Measurements from ENCODE around the gene LUC7L2. TPM values are rescaled to one million over a fixed set of nuclear protein-coding genes. Genes with fewer than 3 reads are reported as not detected.
"Not testable (repeated sequence)": the region's sequence is repeated elsewhere in the genome, so short reads cannot be mapped to it uniquely, and the experiment has no call there.

LUC7L2 gene
- total and polyA plus RNA-seq, 5 experiments from 2014 or later = 51.6 to 147 (median 80.6) TPM

- ATAC-seq = no peak
- peaks cover 0 to 17% (median 4%) of the 10 kb centered on the region in 9 donors for H3K9me3 Mint-ChIP-seq
- peaks cover 4 to 7% (median 5%) of the 10 kb centered on the region in 3 donors for H3K36me3 Mint-ChIP-seq
- POLR2A ChIA-PET = interaction anchor here (1.8 to 4.1 kb wide), 2 partner anchors 21 to 107 kb away, joined by 9 to 78 read pairs; partner anchors contain the start of genes LUC7L2 and UBN2
- H3K4me1 Mint-ChIP-seq = peaks cover 20 to 43% (median 34%) of the 10 kb centered on the region in 4 donors
- peak overlapping the region; percentile 93 to 100 (median 99) for H3K4me3 Mint-ChIP-seq
- peak overlapping the region; percentile 98 to 100 (median 100) for H3K27ac Mint-ChIP-seq
- DNase-seq = no peak
- H3K27me3 Mint-ChIP-seq = peaks cover 0 to 7% (median 0%) of the 10 kb centered on the region in 5 donors
Measured at GRCh38 chr7:139339025-139339424, 20.7 kb upstream of the LUC7L2 start.

GRCh38 chr7:139339698-139340036 is 20.0 kb upstream of the LUC7L2 start:
- H3K4me1 Mint-ChIP-seq = peaks cover 20 to 43% (median 38%) of the 10 kb centered on the region in 4 donors
- H3K27ac Mint-ChIP-seq = peak overlapping the region; percentile 98 to 100 (median 100)
- no peak for DNase-seq

GRCh38 chr7:139340037-139340807 is 19.5 kb upstream of the LUC7L2 start:
- peaks cover 4 to 7% (median 5%) of the 10 kb centered on the region in 3 donors for H3K36me3 Mint-ChIP-seq
- H3K27ac Mint-ChIP-seq = peak overlapping the region; percentile 98 to 100 (median 100)
- POLR2A ChIA-PET = interaction anchor here (0.7 to 4.1 kb wide), 13 partner anchors 9 to 1138 kb away, joined by 3 to 78 read pairs (median 4); partner anchors contain the start of genes LUC7L2 and UBN2
- H3K9me3 Mint-ChIP-seq = peaks cover 0 to 17% (median 4%) of the 10 kb centered on the region in 9 donors
- DNase-seq (peak; percentile 94 to 100 (median 98)), ATAC-seq (peak; percentile 81 to 86)
- peaks cover 0 to 7% (median 0%) of the 10 kb centered on the region in 5 donors for H3K27me3 Mint-ChIP-seq
- peak overlapping the region; percentile 93 to 100 (median 99) for H3K4me3 Mint-ChIP-seq
- H3K4me1 Mint-ChIP-seq = peaks cover 23 to 43% (median 41%) of the 10 kb centered on the region in 4 donors

More at GRCh38 chr7:139339698-139340036, 20.0 kb upstream of the LUC7L2 start:
- ATAC-seq = no peak
- H3K36me3 Mint-ChIP-seq = peaks cover 4 to 7% (median 5%) of the 10 kb centered on the region in 3 donors
- H3K4me3 Mint-ChIP-seq = peak overlapping the region; percentile 93 to 100 (median 99)
- peaks cover 0 to 7% (median 0%) of the 10 kb centered on the region in 5 donors for H3K27me3 Mint-ChIP-seq
- POLR2A ChIA-PET = interaction anchor here (0.9 to 4.1 kb wide), 9 partner anchors 10 to 1138 kb away, joined by 3 to 78 read pairs (median 4); partner anchors contain the start of genes LUC7L2 and UBN2
- H3K9me3 Mint-ChIP-seq = peaks cover 0 to 17% (median 4%) of the 10 kb centered on the region in 9 donors

- Mint-ChIP-seq H3K27ac (peak overlapping the region; percentile 98 to 100 (median 100)), H3K36me3 (peaks cover 4 to 8% (median 7%) of the 10 kb centered on the region in 3 donors), H3K4me3 (peak overlapping the region; percentile 93 to 100 (median 99)), H3K9me3 (peaks cover 0 to 17% (median 4%) of the 10 kb centered on the region in 9 donors), H3K27me3 (peaks cover 0 to 7% (median 0%) of the 10 kb centered on the region in 5 donors), H3K4me1 (peaks cover 25 to 46% (median 42%) of the 10 kb centered on the region in 4 donors)
- POLR2A ChIA-PET = interaction anchor here (0.7 to 4.1 kb wide), 9 partner anchors 17 to 1137 kb away, joined by 3 to 78 read pairs (median 4); partner anchors contain the start of gene LUC7L2
- DNase-seq (peak in 2 of 10 donors; percentile 69 to 84), ATAC-seq (no peak)
Measured at GRCh38 chr7:139340808-139341057, 19.0 kb upstream of the LUC7L2 start.

GRCh38 chr7:139341058-139341775 is 18.5 kb upstream of the LUC7L2 start, which contains the start of gene FMC1:
Gene FMC1 (plus strand): TSS chr7:139341337. CDS start chr7:139341385, 48 bp downstream.
- Mint-ChIP-seq H3K9me3 (peaks cover 0 to 17% (median 4%) of the 10 kb centered on the region in 9 donors), H3K4me1 (peaks cover 25 to 46% (median 42%) of the 10 kb centered on the region in 4 donors), H3K27ac (peak within 1 kb of the TSS; percentile 98 to 100 (median 100)), H3K4me3 (peak within 1 kb of the TSS; percentile 93 to 100 (median 99)), H3K36me3 (peaks cover 4 to 11% (median 7%) of the 10 kb centered on the region in 3 donors), H3K27me3 (peaks cover 0 to 7% (median 0%) of the 10 kb centered on the region in 5 donors)
- DNase-seq (peak; percentile 63 to 92 (median 86)), ATAC-seq (peak; percentile 55 to 66)
- POLR2A ChIA-PET = interaction anchor here (0.7 to 4.1 kb wide), 8 partner anchors 16 to 834 kb away, joined by 3 to 78 read pairs (median 5); partner anchors contain the start of gene LUC7L2

- Mint-ChIP-seq H3K27ac (peak overlapping the region; percentile 98 to 100 (median 100)), H3K27me3 (peaks cover 0 to 7% (median 0%) of the 10 kb centered on the region in 5 donors), H3K36me3 (peaks cover 5 to 16% (median 7%) of the 10 kb centered on the region in 3 donors), H3K9me3 (peaks cover 0 to 17% (median 4%) of the 10 kb centered on the region in 9 donors), H3K4me1 (peaks cover 27 to 46% (median 42%) of the 10 kb centered on the region in 4 donors), H3K4me3 (peak overlapping the region; percentile 93 to 100 (median 99))
- ATAC-seq (no peak), DNase-seq (no peak)
- POLR2A ChIA-PET = interaction anchor here (3.1 kb wide), 1 partner anchor 18 kb away, joined by 11 read pairs; the partner anchor contains the start of gene LUC7L2
Measured at GRCh38 chr7:139341776-139342226, 17.9 kb upstream of the LUC7L2 start.

GRCh38 chr7:139345042-139345441 is 14.7 kb upstream of the LUC7L2 start:
- peaks cover 8 to 36% (median 10%) of the 10 kb centered on the region in 3 donors for H3K36me3 Mint-ChIP-seq
- no peak for DNase-seq
- peak overlapping the region in 1 of 10 donors; percentile 62 for H3K27ac Mint-ChIP-seq

GRCh38 chr7:139351027-139351426 is 8.7 kb upstream of the LUC7L2 start:
- no peaks in the 10 kb centered on the region for H3K27me3 Mint-ChIP-seq
- DNase-seq (no peak), ATAC-seq (no peak)
- no peak overlapping the region for H3K4me3 Mint-ChIP-seq
- H3K4me1 Mint-ChIP-seq = peaks cover 5 to 14% (median 11%) of the 10 kb centered on the region in 4 donors
- peak overlapping the region in 3 of 10 donors; percentile 3 to 38 (median 34) for H3K27ac Mint-ChIP-seq
- POLR2A ChIA-PET = interaction anchor here (0.7 to 1.1 kb wide), 2 partner anchors 9 to 47 kb away, joined by 4 read pairs; partner anchors contain the start of gene LUC7L2
- H3K36me3 Mint-ChIP-seq = peaks cover 10 to 49% (median 11%) of the 10 kb centered on the region in 3 donors
- H3K9me3 Mint-ChIP-seq = no peaks in the 10 kb centered on the region

More at GRCh38 chr7:139345042-139345441, 14.7 kb upstream of the LUC7L2 start:
- peaks cover 26 to 40% (median 35%) of the 10 kb centered on the region in 4 donors for H3K4me1 Mint-ChIP-seq
- ATAC-seq = no peak
- H3K4me3 Mint-ChIP-seq = peak overlapping the region in 1 of 10 donors; percentile 29
- peaks cover 0 to 8% (median 2%) of the 10 kb centered on the region in 9 donors for H3K9me3 Mint-ChIP-seq
- peaks cover 0 to 7% (median 0%) of the 10 kb centered on the region in 5 donors for H3K27me3 Mint-ChIP-seq
- POLR2A ChIA-PET = interaction anchor here (0.6 to 2.3 kb wide), 3 partner anchors 9 to 15 kb away, joined by 3 to 7 read pairs (median 7); partner anchors contain the start of gene LUC7L2

- Mint-ChIP-seq H3K4me3 (no peak overlapping the region), H3K36me3 (peaks cover 6 to 23% (median 8%) of the 10 kb centered on the region in 3 donors), H3K27ac (no peak overlapping the region), H3K4me1 (peaks cover 10 to 24% (median 23%) of the 10 kb centered on the region in 4 donors), H3K9me3 (no peaks in the 10 kb centered on the region), H3K27me3 (no peaks in the 10 kb centered on the region)
- POLR2A ChIA-PET = no interaction called here
- no peak for ATAC-seq
- no peak for DNase-seq
Measured at GRCh38 chr7:139354729-139355128, 5.0 kb upstream of the LUC7L2 start.

- peaks cover 9 to 25% (median 23%) of the 10 kb centered on the region in 4 donors for H3K4me1 Mint-ChIP-seq
- H3K27me3 Mint-ChIP-seq = no peaks in the 10 kb centered on the region
- POLR2A ChIA-PET = interaction anchor here (1.5 kb wide), 1 partner anchor 15 kb away, joined by 5 read pairs; no protein-coding TSS in a partner anchor
- DNase-seq = no peak
- peaks cover 6 to 20% (median 6%) of the 10 kb centered on the region in 3 donors for H3K36me3 Mint-ChIP-seq
- H3K9me3 Mint-ChIP-seq = no peaks in the 10 kb centered on the region
- peak overlapping the region in 1 of 10 donors; percentile 73 for H3K27ac Mint-ChIP-seq
- ATAC-seq = no peak
- H3K4me3 Mint-ChIP-seq = no peak overlapping the region
Measured at GRCh38 chr7:139355320-139355719, 4.4 kb upstream of the LUC7L2 start.

GRCh38 chr7:139357729-139358506 is 1.8 kb upstream of the LUC7L2 start:
- POLR2A ChIA-PET = interaction anchor here (0.7 to 2.9 kb wide), 5 partner anchors 12 to 57 kb away, joined by 3 to 78 read pairs (median 7); partner anchors contain the start of gene FMC1
- not testable (repeated sequence) for DNase-seq, H3K9me3 Mint-ChIP-seq, H3K36me3 Mint-ChIP-seq, ATAC-seq, H3K27me3 Mint-ChIP-seq
- H3K4me1 Mint-ChIP-seq = peaks cover 8 to 49% (median 32%) of the 10 kb centered on the region in 4 donors
- H3K27ac Mint-ChIP-seq = peak overlapping the region; percentile 91 to 100 (median 99)
- H3K4me3 Mint-ChIP-seq = peak overlapping the region; percentile 94 to 99 (median 98)
